K562 (cell line): ENCODE results near the gene SIRT2. TPM values are rescaled to one million over a fixed set of nuclear protein-coding genes. Genes with fewer than 3 reads are reported as not detected.

Experiments used
- ARID2 ChIP-seq: fragments of 450-650 bp; IDR thresholded peaks from 2 replicates; pipeline ENCODE4 v1.6.1; 2017; ENCODE audit warnings: antibody characterized with exemption, mild to moderate bottlenecking
- CBFB ChIP-seq: sonication (generic); formaldehyde crosslinking; IDR thresholded peaks from 2 replicates; pipeline ENCODE4 v1.4.0; 2020; ENCODE audit warnings: mild to moderate bottlenecking, missing genetic modification reagents
- CHD2 ChIP-seq: IDR thresholded peaks from 2 replicates; pipeline ENCODE4 v1.6.1; 2011; ENCODE audit warnings: low read depth, low read length
- CREBBP ChIP-seq: IDR thresholded peaks from one replicate; pipeline ENCODE4 v1.6.1; 2012; ENCODE audit warnings: low read depth, mild to moderate bottlenecking, control low read depth, inconsistent platforms, low read length
- ERF ChIP-seq: fragments of 450-650 bp; formaldehyde crosslinking; IDR thresholded peaks from 2 replicates; pipeline ENCODE4 v1.4.0; 2020; ENCODE audit warnings: mild to moderate bottlenecking, mixed read lengths
- HNRNPL ChIP-seq: fragments of 200-400 bp; formaldehyde crosslinking; IDR thresholded peaks from 2 replicates; pipeline ENCODE4 v1.6.1; 2017; ENCODE audit warnings: low read depth, mild to moderate bottlenecking, low read length
- LCOR ChIP-seq: sonication (generic); formaldehyde crosslinking; IDR thresholded peaks from 2 replicates; pipeline ENCODE4 v1.8.0; 2022; ENCODE audit warnings: mild to moderate bottlenecking, missing genetic modification reagents
- SAFB ChIP-seq: fragments of 200-400 bp; formaldehyde crosslinking; IDR thresholded peaks from 2 replicates; pipeline ENCODE4 v1.6.1; 2017; ENCODE audit warnings: low read depth, low read length, borderline replicate concordance
- TARDBP ChIP-seq: fragments of 450-650 bp; IDR thresholded peaks from 2 replicates; pipeline ENCODE4 v1.6.1; 2016
- ZNF174 ChIP-seq: fragments of 250-450 bp; sonication (Bioruptor Pico); IDR thresholded peaks from 2 replicates; pipeline ENCODE4 v1.4.0; 2020; ENCODE audit warnings: mild to moderate bottlenecking
- ZNF224 ChIP-seq: sonication (generic); formaldehyde crosslinking; IDR thresholded peaks from 2 replicates; pipeline ENCODE4 v1.8.0; 2022; ENCODE audit warnings: mild to moderate bottlenecking, missing genetic modification reagents
- ZNF444 ChIP-seq: fragments of 250-450 bp; sonication (Bioruptor Pico); IDR thresholded peaks from 2 replicates; pipeline ENCODE4 v1.4.0; 2020; ENCODE audit warnings: mild to moderate bottlenecking, moderate library complexity
- polyA plus RNA-seq, 8 experiments: library from polyadenylated mRNA; depleted of rRNA in 4 of 8; stranded (reverse) in 5 of 8; unstranded in 3 of 8; fragments of >200 nt; fragmentation: Nextera tagmentation in 2 of 8; fragmentation: Illumina TruSeq in 1 of 8; extraction: Ambion mirVana in 2 of 8; extraction: Trizol in 1 of 8; gene quantifications; 2 replicates each; pipeline versions ENCODE4 v1.2.1 to v1.2.3, GENCODE V29; 2011 to 2014; ENCODE audit warnings: inconsistent platforms in 1 of 8, missing spikeins in 1 of 8
- total RNA-seq, 7 experiments: library from RNA; depleted of rRNA in 6 of 7; stranded (reverse); fragments of >200 nt in 6 of 7; fragmentation: Illumina TruSeq in 2 of 7; extraction: Trizol in 2 of 7; gene quantifications; 2 replicates each; pipeline versions ENCODE4 v1.2.1 to v1.2.3, GENCODE V29; 2011 to 2021; ENCODE audit warnings: low replicate concordance in 1 of 7
- TF ChIP-seq, protein P1 (sequence below): sonication (generic); formaldehyde crosslinking; IDR thresholded peaks from 2 replicates; pipeline ENCODE4 v1.8.0; 2022; ENCODE audit warnings: mild to moderate bottlenecking, missing genetic modification reagents
- TF ChIP-seq, protein P2 (sequence below): fragments of 250-450 bp; sonication (Bioruptor Pico); IDR thresholded peaks from 2 replicates; pipeline ENCODE4 v1.4.0; 2020
- TF ChIP-seq, protein P3 (sequence below), 2 experiments: fragments of 250-450 bp in 1 of 2; fragments of 450-650 bp in 1 of 2; sonication (Bioruptor Pico) in 1 of 2; IDR thresholded peaks; 2 replicates each; pipeline versions ENCODE4 v1.6.1 to v1.8.0; 2016 to 2021; ENCODE audit warnings: mild to moderate bottlenecking in 2 of 2, moderate library complexity in 2 of 2, missing compliant biosample characterization in 1 of 2, missing genetic modification characterization in 1 of 2

SIRT2 gene
- total and polyA plus RNA-seq, 9 of the 15 experiments (the other 6 are each of a cell fraction or from before 2014, with no cell fraction given) = 2.3 to 35.2 (median 22.9) TPM

DNA sequence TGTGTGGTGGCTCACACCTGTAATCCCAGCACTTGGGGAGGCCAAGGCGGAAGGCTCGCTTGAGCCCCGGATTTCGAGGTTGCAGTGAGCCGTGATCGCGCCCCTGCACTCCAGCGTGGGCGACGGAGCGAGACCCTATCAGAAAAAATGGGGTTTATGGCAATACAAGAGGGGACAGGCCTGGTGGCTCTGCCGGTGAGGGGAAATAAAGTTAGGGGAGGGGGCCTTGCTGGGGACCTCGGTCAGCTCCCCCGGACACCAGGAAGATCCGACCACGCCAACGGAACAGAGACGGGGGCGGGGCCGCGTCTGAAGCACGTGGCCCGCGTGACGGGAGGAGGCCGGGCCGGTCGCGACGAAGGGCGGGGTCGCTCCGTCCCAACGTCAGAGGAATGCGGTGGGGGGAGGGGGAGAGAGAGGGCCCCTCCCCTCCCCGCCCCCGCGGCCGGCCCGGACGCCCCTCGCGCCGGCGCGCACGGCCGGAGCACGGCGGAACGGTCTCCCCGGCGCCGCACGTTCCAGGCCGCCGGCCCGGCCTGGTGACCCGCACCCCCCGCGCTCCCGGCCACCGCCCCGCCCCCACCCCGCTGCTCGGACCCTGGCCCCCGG lies 47.7 kb downstream of the SIRT2 start (continued):
- no peak for TF ChIP-seq TARDBP
- TF ChIP-seq ZNF224 (CRISPR knock-in tag) = no peak
- no peak for TF ChIP-seq ARID2
- no peak for TF ChIP-seq LCOR (CRISPR knock-in tag)
- TF ChIP-seq CBFB = no peak
- no peak for TF ChIP-seq SAFB
- no peak for TF ChIP-seq CREBBP
- peak; percentile 49; the same call in 1 of the 2 replicates for TF ChIP-seq CHD2
- TF ChIP-seq ERF (CRISPR knock-in tag) = no peak
- TF ChIP-seq, protein P1, sequence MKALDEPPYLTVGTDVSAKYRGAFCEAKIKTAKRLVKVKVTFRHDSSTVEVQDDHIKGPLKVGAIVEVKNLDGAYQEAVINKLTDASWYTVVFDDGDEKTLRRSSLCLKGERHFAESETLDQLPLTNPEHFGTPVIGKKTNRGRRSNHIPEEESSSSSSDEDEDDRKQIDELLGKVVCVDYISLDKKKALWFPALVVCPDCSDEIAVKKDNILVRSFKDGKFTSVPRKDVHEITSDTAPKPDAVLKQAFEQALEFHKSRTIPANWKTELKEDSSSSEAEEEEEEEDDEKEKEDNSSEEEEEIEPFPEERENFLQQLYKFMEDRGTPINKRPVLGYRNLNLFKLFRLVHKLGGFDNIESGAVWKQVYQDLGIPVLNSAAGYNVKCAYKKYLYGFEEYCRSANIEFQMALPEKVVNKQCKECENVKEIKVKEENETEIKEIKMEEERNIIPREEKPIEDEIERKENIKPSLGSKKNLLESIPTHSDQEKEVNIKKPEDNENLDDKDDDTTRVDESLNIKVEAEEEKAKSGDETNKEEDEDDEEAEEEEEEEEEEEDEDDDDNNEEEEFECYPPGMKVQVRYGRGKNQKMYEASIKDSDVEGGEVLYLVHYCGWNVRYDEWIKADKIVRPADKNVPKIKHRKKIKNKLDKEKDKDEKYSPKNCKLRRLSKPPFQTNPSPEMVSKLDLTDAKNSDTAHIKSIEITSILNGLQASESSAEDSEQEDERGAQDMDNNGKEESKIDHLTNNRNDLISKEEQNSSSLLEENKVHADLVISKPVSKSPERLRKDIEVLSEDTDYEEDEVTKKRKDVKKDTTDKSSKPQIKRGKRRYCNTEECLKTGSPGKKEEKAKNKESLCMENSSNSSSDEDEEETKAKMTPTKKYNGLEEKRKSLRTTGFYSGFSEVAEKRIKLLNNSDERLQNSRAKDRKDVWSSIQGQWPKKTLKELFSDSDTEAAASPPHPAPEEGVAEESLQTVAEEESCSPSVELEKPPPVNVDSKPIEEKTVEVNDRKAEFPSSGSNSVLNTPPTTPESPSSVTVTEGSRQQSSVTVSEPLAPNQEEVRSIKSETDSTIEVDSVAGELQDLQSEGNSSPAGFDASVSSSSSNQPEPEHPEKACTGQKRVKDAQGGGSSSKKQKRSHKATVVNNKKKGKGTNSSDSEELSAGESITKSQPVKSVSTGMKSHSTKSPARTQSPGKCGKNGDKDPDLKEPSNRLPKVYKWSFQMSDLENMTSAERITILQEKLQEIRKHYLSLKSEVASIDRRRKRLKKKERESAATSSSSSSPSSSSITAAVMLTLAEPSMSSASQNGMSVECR (CRISPR knock-in tag) = peak; percentile 65; the same call in 1 of the 2 replicates
- TF ChIP-seq, protein P2, sequence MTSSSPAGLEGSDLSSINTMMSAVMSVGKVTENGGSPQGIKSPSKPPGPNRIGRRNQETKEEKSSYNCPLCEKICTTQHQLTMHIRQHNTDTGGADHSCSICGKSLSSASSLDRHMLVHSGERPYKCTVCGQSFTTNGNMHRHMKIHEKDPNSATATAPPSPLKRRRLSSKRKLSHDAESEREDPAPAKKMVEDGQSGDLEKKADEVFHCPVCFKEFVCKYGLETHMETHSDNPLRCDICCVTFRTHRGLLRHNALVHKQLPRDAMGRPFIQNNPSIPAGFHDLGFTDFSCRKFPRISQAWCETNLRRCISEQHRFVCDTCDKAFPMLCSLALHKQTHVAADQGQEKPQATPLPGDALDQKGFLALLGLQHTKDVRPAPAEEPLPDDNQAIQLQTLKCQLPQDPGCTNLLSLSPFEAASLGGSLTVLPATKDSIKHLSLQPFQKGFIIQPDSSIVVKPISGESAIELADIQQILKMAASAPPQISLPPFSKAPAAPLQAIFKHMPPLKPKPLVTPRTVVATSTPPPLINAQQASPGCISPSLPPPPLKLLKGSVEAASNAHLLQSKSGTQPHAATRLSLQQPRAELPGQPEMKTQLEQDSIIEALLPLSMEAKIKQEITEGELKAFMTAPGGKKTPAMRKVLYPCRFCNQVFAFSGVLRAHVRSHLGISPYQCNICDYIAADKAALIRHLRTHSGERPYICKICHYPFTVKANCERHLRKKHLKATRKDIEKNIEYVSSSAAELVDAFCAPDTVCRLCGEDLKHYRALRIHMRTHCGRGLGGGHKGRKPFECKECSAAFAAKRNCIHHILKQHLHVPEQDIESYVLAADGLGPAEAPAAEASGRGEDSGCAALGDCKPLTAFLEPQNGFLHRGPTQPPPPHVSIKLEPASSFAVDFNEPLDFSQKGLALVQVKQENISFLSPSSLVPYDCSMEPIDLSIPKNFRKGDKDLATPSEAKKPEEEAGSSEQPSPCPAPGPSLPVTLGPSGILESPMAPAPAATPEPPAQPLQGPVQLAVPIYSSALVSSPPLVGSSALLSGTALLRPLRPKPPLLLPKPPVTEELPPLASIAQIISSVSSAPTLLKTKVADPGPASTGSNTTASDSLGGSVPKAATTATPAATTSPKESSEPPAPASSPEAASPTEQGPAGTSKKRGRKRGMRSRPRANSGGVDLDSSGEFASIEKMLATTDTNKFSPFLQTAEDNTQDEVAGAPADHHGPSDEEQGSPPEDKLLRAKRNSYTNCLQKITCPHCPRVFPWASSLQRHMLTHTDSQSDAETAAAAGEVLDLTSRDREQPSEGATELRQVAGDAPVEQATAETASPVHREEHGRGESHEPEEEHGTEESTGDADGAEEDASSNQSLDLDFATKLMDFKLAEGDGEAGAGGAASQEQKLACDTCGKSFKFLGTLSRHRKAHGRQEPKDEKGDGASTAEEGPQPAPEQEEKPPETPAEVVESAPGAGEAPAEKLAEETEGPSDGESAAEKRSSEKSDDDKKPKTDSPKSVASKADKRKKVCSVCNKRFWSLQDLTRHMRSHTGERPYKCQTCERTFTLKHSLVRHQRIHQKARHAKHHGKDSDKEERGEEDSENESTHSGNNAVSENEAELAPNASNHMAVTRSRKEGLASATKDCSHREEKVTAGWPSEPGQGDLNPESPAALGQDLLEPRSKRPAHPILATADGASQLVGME = peak; percentile 61; the same call in 1 of the 2 replicates
- TF ChIP-seq, protein P3, sequence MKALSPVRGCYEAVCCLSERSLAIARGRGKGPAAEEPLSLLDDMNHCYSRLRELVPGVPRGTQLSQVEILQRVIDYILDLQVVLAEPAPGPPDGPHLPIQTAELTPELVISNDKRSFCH (CRISPR knock-in tag; IDR thresholded peaks at IDR 0.05) = no peak
- TF ChIP-seq, protein P3 (tag; IDR thresholded peaks at IDR 0.05) = no peak
- no peak for TF ChIP-seq ZNF174 (CRISPR knock-in tag)
- TF ChIP-seq ZNF444 (CRISPR knock-in tag) = peak; percentile 88
- no peak for TF ChIP-seq HNRNPL
